Body of pancreas (tissue), 4 donors: Measurements from ENCODE around the gene EPS8. TPM values are rescaled to one million over a fixed set of nuclear protein-coding genes. Genes with fewer than 3 reads are reported as not detected.

Experiments used
- ATAC-seq: fragments of 150-250 bp; one replicate; pipeline ENCODE4 v1.9.1; 2016
- DNase-seq, 4 donors: peaks; one replicate each; pipeline ENCODE4 v3.0.0-alpha.2; 2019
- H3K27ac ChIP-seq, 4 donors: fragments of 200-600 bp; sonication (generic); 1 replicate in 3 of 4; 2 replicates in 1 of 4; pipeline versions ENCODE4 v1.5.1 to v1.6.1; 2016 to 2019; ENCODE audit warnings: mild to moderate bottlenecking in 1 of 4, mixed read lengths in 1 of 4, moderate library complexity in 1 of 4
- H3K27me3 ChIP-seq, 2 donors: fragments of 200-600 bp; sonication (generic); one replicate each; pipeline ENCODE4 v1.6.0; 2016; ENCODE audit warnings: mild to moderate bottlenecking in 1 of 2
- H3K36me3 ChIP-seq, 2 donors: fragments of 200-600 bp; sonication (generic); replicated peaks in 1 of 2; 2 replicates each; pipeline ENCODE4 v1.5.1; 2016; ENCODE audit warnings: low read depth in 2 of 2; ENCODE audit not compliant: insufficient read depth in 1 of 2
- H3K4me1 ChIP-seq: fragments of 200-600 bp; sonication (generic); one replicate; pipeline ENCODE4 v1.6.0; 2016
- H3K4me3 ChIP-seq, 2 donors: fragments of 200-600 bp; sonication (generic); 1 replicate in 1 of 2; 2 replicates in 1 of 2; pipeline ENCODE4 v1.5.1; 2016 to 2019
- H3K9me3 ChIP-seq, 3 donors: fragments of 200-600 bp; sonication (generic); 1 replicate in 2 of 3; 2 replicates in 1 of 3; pipeline ENCODE4 v1.5.1; 2016
- POLR2A ChIP-seq, 3 donors: fragments of 450-650 bp; IDR thresholded peaks; one replicate each; pipeline ENCODE4 v1.6.1; 2016; ENCODE audit warnings: antibody characterized with exemption in 3 of 3, mild to moderate bottlenecking in 2 of 3
- WGBS, 2 donors: methylation state at CpG; one replicate each; pipeline ENCODE4 v1.1.5; 2017; 5-methylcytosine and 5-hydroxymethylcytosine counted together
- intact Hi-C: fragments of 100-400 bp; cut with DNase I; formaldehyde crosslinking; loops from one replicate; pipeline ENCODE4 v1.15.1; 2023
- total RNA-seq, 2 donors: library from RNA; depleted of rRNA; stranded (reverse); fragments of >200 nt; gene quantifications; one replicate each; pipeline ENCODE4 v1.1.0, GENCODE V29; 2016
- TF ChIP-seq, protein P1 (sequence below), 7 experiments: fragments of 450-650 bp in 4 of 7; fragments of 200-600 bp in 3 of 7; sonication (generic) in 3 of 7; IDR thresholded peaks; one replicate each; pipeline ENCODE4 v1.5.1; 2016 to 2019; ENCODE audit warnings: antibody characterized with exemption in 7 of 7

Gene EPS8
- total RNA-seq, 2 donors from 2014 or later, result 31.6 to 41.2 TPM

DNA sequence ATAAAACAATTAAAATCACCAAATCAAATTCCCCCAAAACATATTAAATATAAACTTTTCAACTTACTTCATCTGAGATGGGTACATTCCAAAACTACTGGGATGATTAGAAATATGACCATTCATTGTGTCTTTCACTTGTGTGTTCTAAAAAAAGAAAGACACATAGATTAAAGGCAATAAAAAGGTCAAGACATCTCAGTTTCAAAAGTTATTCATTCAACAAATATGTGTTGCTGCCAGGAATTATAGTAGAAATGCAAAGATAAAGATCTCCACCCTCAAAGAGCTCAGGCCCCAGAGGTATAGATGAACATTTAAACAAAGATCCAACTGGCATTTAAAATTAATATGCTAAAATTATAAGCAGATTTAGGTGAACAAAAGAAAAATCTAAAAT, 106.4 kb downstream of the EPS8 start:
- peaks cover 8% of the 10 kb centered on the region for H3K4me1 ChIP-seq
- no peak for TF ChIP-seq POLR2A (IDR thresholded peaks at IDR 0.05)
- intact Hi-C loops, result no loop called here
- H3K27me3 ChIP-seq, result no peaks in the 10 kb centered on the region
- ATAC-seq (no peak), DNase-seq (no peak)
- no peaks in the 10 kb centered on the region for H3K9me3 ChIP-seq
- H3K36me3 ChIP-seq, result peaks cover 0 to 1% of the 10 kb centered on the region in 2 donors
- no peak overlapping the region for H3K27ac ChIP-seq
- no peak overlapping the region for H3K4me3 ChIP-seq

DNA sequence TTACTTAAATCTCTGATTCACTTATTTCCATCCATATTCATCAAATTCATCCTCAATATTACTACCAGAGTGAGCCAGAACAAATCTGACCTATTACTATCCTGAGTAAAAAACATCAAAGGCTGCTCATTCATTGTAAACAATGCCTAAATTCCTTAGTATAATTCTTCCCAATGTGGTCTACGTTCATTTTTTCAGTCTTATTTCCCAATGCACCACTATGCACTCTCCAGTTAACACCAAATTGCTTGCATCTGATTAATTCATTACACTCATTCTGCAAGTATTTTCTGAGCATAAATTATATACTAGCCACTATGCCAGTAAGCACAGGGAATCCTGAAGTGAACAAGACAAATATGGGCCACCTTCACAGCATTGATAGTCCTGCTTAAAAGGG, 110.0 kb downstream of the EPS8 start:
- H3K36me3 ChIP-seq, result peaks cover 0 to 1% of the 10 kb centered on the region in 2 donors
- no peaks in the 10 kb centered on the region for H3K9me3 ChIP-seq
- TF ChIP-seq, protein P1, sequence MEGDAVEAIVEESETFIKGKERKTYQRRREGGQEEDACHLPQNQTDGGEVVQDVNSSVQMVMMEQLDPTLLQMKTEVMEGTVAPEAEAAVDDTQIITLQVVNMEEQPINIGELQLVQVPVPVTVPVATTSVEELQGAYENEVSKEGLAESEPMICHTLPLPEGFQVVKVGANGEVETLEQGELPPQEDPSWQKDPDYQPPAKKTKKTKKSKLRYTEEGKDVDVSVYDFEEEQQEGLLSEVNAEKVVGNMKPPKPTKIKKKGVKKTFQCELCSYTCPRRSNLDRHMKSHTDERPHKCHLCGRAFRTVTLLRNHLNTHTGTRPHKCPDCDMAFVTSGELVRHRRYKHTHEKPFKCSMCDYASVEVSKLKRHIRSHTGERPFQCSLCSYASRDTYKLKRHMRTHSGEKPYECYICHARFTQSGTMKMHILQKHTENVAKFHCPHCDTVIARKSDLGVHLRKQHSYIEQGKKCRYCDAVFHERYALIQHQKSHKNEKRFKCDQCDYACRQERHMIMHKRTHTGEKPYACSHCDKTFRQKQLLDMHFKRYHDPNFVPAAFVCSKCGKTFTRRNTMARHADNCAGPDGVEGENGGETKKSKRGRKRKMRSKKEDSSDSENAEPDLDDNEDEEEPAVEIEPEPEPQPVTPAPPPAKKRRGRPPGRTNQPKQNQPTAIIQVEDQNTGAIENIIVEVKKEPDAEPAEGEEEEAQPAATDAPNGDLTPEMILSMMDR (IDR thresholded peaks at IDR 0.05), result no peak
- TF ChIP-seq POLR2A (IDR thresholded peaks at IDR 0.05), result no peak
- no peaks in the 10 kb centered on the region for H3K27me3 ChIP-seq
- H3K4me1 ChIP-seq, result peaks cover 8% of the 10 kb centered on the region
- no peak overlapping the region for H3K27ac ChIP-seq
- intact Hi-C loops, result no loop called here
- 75 to 79% methylated on average over 1 of the region's 1 CpG for WGBS, 2 donors
- no peak for ATAC-seq
- no peak overlapping the region for H3K4me3 ChIP-seq
- DNase-seq, result no peak

DNA sequence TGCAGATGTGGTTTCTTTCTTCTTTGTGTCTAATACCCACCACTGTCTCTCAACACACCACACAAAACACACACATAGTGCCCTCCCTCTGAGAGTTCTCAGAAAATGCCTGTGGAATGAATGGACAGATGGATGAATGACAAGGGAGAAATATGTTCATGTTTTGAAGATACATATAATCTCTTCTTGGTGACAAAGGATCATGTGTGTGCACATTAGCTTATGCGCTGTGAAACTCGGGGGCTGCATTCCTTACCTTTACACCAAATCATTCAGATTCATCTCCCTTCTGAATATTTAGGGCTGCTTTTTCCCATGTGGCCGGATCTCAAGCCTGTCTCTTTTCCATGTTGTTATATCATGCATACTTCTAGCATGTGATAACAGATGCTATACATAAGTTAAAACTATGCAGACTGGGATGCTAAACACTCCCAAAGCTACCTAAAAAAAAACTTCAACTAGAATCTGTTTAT, 111.4 kb downstream of the EPS8 start:
- Histone ChIP-seq H3K36me3 (peaks cover 0 to 1% of the 10 kb centered on the region in 2 donors), H3K27me3 (no peaks in the 10 kb centered on the region), H3K9me3 (no peaks in the 10 kb centered on the region), H3K4me3 (no peak overlapping the region), H3K4me1 (peaks cover 5% of the 10 kb centered on the region), H3K27ac (no peak overlapping the region)
- ATAC-seq (no peak), DNase-seq (no peak)
- no peak for TF ChIP-seq POLR2A (IDR thresholded peaks at IDR 0.05)
- TF ChIP-seq, protein P1 (IDR thresholded peaks at IDR 0.05), result no peak
- intact Hi-C loops, result no loop called here
- WGBS, 2 donors, result 85 to 87% methylated on average over 3 of the region's 3 CpGs

DNA sequence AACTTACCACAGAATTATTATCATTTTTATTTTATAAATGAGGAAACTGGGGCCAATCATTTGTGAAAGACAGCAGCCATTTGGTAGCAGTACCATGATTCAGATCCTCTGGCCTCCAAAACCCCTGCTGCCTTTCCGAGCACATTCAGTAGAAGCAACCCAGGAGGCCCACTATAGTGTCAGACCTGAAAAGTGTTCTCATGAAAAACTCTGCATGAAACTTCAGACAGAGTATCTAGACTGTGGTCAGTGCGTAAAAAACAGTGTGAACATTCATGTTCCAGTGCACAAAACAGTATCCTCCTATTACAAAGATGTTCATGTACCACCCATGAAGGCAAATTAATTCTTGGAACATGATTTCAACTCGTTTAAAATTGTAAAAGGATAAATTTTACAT, 112.0 kb downstream of the EPS8 start:
- H3K27ac ChIP-seq, result no peak overlapping the region
- intact Hi-C loops, result no loop called here

DNA sequence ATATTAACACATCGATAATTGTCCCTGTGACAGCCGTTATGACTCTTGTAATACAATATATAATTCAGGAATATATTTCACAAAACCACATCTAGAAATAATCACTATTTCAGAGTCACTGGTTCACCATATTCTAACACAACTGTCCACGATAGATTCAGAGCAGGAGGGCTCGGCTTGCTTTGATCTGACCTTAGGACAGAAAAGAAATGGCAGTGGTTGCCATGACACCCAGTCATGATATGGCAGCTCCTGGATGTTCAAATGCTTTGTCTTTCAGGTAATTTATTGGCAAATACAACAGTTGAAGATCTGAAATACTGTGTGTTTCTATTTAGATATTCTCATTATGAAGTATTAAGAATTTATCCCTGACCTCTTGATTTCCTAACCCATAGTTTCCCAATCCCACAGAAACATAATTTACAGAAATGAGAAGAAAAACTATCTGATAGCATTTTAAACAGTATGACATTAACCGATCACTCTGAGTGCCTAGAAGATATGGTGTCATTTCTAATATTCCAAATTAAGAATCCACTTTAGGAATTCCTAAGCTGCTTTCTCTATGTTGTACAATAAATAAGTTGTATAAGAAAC, 116.4 kb downstream of the EPS8 start:
- Histone ChIP-seq H3K4me3 (no peak overlapping the region), H3K27ac (no peak overlapping the region), H3K27me3 (no peaks in the 10 kb centered on the region), H3K36me3 (no peaks in the 10 kb centered on the region), H3K4me1 (no peaks in the 10 kb centered on the region), H3K9me3 (no peaks in the 10 kb centered on the region)
- intact Hi-C loops, result no loop called here
- DNase-seq, result no peak
- 91 to 95% methylated on average over 5 of the region's 5 CpGs for WGBS, 2 donors
- TF ChIP-seq POLR2A (IDR thresholded peaks at IDR 0.05), result no peak
- TF ChIP-seq, protein P1 (IDR thresholded peaks at IDR 0.05), result no peak
- ATAC-seq, result no peak

More for the DNA sequence above, 112.0 kb downstream of the EPS8 start:
- no peak for DNase-seq
- no peaks in the 10 kb centered on the region for H3K9me3 ChIP-seq
- no peak for TF ChIP-seq POLR2A (IDR thresholded peaks at IDR 0.05)
- TF ChIP-seq, protein P1 (IDR thresholded peaks at IDR 0.05), result no peak
- peaks cover under 1% of the 10 kb centered on the region for H3K4me1 ChIP-seq
- H3K27me3 ChIP-seq, result no peaks in the 10 kb centered on the region
- peaks cover 0 to 1% of the 10 kb centered on the region in 2 donors for H3K36me3 ChIP-seq
- ATAC-seq, result no peak
- no peak overlapping the region for H3K4me3 ChIP-seq
- 77 to 81% methylated on average over 3 of the region's 3 CpGs for WGBS, 2 donors
